Occipital lobe (tissue), 2 donors: ENCODE results near the gene RIMKLA. TPM values are rescaled to one million over a fixed set of nuclear protein-coding genes. Genes with fewer than 3 reads are reported as not detected.
A peak's percentile ranks its signal among the peaks of the same experiment; 100 is the strongest.

Source experiments
- DNase-seq: peaks from one replicate; lab custom pipeline; 2025; lab: John Stamatoyannopoulos, UW
- total RNA-seq: library from RNA; depleted of rRNA; stranded (reverse); fragments of >200 nt; gene quantifications from one replicate; pipeline ENCODE4 v1.2.3, GENCODE V29; 2014

The RIMKLA gene
- total RNA-seq, 1 donor from 2014 or later: 22.9 TPM

GRCh38 chr1:42372796-42373195 is 7.8 kb upstream of the RIMKLA start:
- no peak for DNase-seq

GRCh38 chr1:42379794-42380585 is 602 bp upstream of the RIMKLA start:
- DNase-seq: peak; percentile 55

GRCh38 chr1:42381280-42381673 is 685 bp downstream of the RIMKLA start:
- no peak for DNase-seq

GRCh38 chr1:42385283-42385682 is 4.7 kb downstream of the RIMKLA start:
- DNase-seq: no peak

GRCh38 chr1:42386051-42386450 is 5.5 kb downstream of the RIMKLA start:
- DNase-seq: no peak

- DNase-seq: no peak
These were observed 11.7 kb downstream of the RIMKLA start for GRCh38 chr1:42392255-42392654.

- no peak for DNase-seq
These were observed 12.6 kb downstream of the RIMKLA start for GRCh38 chr1:42392967-42393848.

- DNase-seq: no peak
These were observed 18.9 kb downstream of the RIMKLA start for GRCh38 chr1:42399315-42400100.

GRCh38 chr1:42403880-42404400 is 23.3 kb downstream of the RIMKLA start:
- DNase-seq: no peak

GRCh38 chr1:42414551-42415496 is 34.2 kb downstream of the RIMKLA start:
- DNase-seq: no peak

- DNase-seq: no peak
These were observed 36.6 kb downstream of the RIMKLA start for GRCh38 chr1:42417166-42417565.

GRCh38 chr1:42418516-42418915 is 37.9 kb downstream of the RIMKLA start:
- no peak for DNase-seq

GRCh38 chr1:42419126-42419821 is 38.7 kb downstream of the RIMKLA start:
- DNase-seq: no peak

GRCh38 chr1:42420121-42420520 is 39.5 kb downstream of the RIMKLA start:
- DNase-seq: no peak

- peak; percentile 57 for DNase-seq
These were observed 40.5 kb downstream of the RIMKLA start for GRCh38 chr1:42420911-42421585.

GRCh38 chr1:42422737-42423136 is 42.1 kb downstream of the RIMKLA start:
- no peak for DNase-seq

- no peak for DNase-seq
These were observed 43.1 kb downstream of the RIMKLA start for GRCh38 chr1:42423681-42424080.

- DNase-seq: no peak
These were observed 43.6 kb downstream of the RIMKLA start for GRCh38 chr1:42424201-42424600.

GRCh38 chr1:42427240-42427639 is 46.6 kb downstream of the RIMKLA start:
- no peak for DNase-seq
